Gastrocnemius medialis (tissue), 4 donors: Measurements from ENCODE around the gene PRICKLE3. TPM values are rescaled to one million over a fixed set of nuclear protein-coding genes. Genes with fewer than 3 reads are reported as not detected.
A peak's percentile ranks its signal among the peaks of the same experiment; 100 is the strongest.

Experiments
- ATAC-seq, 2 donors: fragments of 150-250 bp; one replicate each; pipeline ENCODE4 v1.9.1; 2016
- DNase-seq, 2 donors: peaks; one replicate each; pipeline ENCODE4 v3.0.0-alpha.2; 2019
- H3K27ac ChIP-seq, 4 donors: fragments of 200-600 bp; sonication (generic); 1 replicate in 1 of 4; 2 replicates in 3 of 4; pipeline ENCODE4 v1.5.1; 2016 to 2018; ENCODE audit warnings: mild to moderate bottlenecking in 2 of 4, moderate library complexity in 1 of 4
- H3K27me3 ChIP-seq, 3 donors: fragments of 200-600 bp; sonication (generic) in 2 of 3; 1 replicate in 1 of 3; 2 replicates in 2 of 3; pipeline versions ENCODE4 v1.5.1 to v1.6.0; 2016 to 2019; ENCODE audit warnings: mild to moderate bottlenecking in 1 of 3, moderate library complexity in 1 of 3
- H3K36me3 ChIP-seq, 2 donors: fragments of 200-600 bp; sonication (generic) in 1 of 2; one replicate each; pipeline ENCODE4 v1.5.1; 2017 to 2018
- H3K4me1 ChIP-seq, 2 donors: fragments of 200-600 bp; sonication (generic) in 1 of 2; one replicate each; pipeline ENCODE4 v1.5.1; 2016 to 2017; ENCODE audit warnings: mild to moderate bottlenecking in 2 of 2
- H3K4me3 ChIP-seq, 4 donors: fragments of 200-600 bp; sonication (generic) in 3 of 4; 1 replicate in 1 of 4; 2 replicates in 3 of 4; pipeline ENCODE4 v1.5.1; 2016 to 2019; ENCODE audit warnings: mild to moderate bottlenecking in 2 of 4
- H3K9me3 ChIP-seq, 3 donors: fragments of 200-600 bp; sonication (generic) in 2 of 3; 1 replicate in 1 of 3; 2 replicates in 2 of 3; pipeline ENCODE4 v1.5.1; 2016 to 2019
- CTCF ChIP-seq, 5 experiments: fragments of 450-650 bp in 3 of 5; fragments of 200-600 bp in 2 of 5; sonication (generic) in 2 of 5; IDR thresholded peaks in 4 of 5; conservative IDR thresholded peaks in 1 of 5; 1 replicate in 4 of 5; 2 replicates in 1 of 5; pipeline ENCODE4 v1.5.1; 2016 to 2019; ENCODE audit warnings: antibody characterized with exemption in 5 of 5, mild to moderate bottlenecking in 3 of 5, moderate library complexity in 3 of 5
- POLR2A ChIP-seq, 2 donors: fragments of 450-650 bp; IDR thresholded peaks; one replicate each; pipeline ENCODE4 v1.6.1; 2017; ENCODE audit warnings: antibody characterized with exemption in 2 of 2, mild to moderate bottlenecking in 2 of 2, moderate library complexity in 2 of 2
- in situ Hi-C, 4 donors: fragments of 200-750 bp; cut with MboI; loops; one replicate each; pipeline versions ENCODE4 v1.15.0 to v1.8.0; 2017; ENCODE audit warnings: low sequenced_read_pairs in 4 of 4
- intact Hi-C: fragments of 100-400 bp; cut with DNase I; formaldehyde crosslinking; loops from one replicate; pipeline ENCODE4 v1.15.1; 2023; ENCODE audit warnings: low total_unique reads
- total RNA-seq, 4 donors: library from RNA; depleted of rRNA; stranded (reverse); fragments of >200 nt; gene quantifications; one replicate each; pipeline versions ENCODE4 v1.1.0 to v1.2.3, GENCODE V29; 2016

The PRICKLE3 gene
- total RNA-seq, 4 donors from 2014 or later = 9.1 to 33.1 (median 21.3) TPM

DNA sequence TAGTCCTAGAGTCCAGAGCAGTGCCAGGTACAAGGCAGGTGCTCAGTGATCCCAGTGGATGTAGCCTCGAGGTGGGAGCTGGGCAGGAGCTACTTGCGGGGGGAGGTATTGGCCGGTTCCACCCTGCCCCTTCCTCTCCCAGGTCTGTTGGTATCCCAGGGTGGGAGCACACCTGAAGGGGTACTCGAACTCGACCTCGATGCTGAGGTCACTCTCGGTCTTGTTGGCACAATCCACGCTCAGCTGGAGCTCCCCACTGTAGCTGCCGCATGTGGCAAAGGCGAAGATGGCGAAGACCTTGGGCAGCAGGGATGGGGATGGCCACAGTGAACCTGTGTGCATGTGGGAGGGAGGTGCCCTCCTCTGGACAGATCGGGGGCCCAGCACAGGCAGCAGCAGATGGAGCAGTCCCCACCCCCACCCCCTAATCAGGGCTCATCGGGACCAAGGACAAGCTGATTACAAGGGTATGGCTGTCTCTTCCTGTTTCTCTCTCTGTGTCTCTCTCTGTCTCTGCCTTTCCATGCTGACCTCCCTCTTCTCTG, 11.4 kb upstream of the PRICKLE3 start:
- intact Hi-C loops (no loop called here), in situ Hi-C loops (no loop called here)
- TF ChIP-seq POLR2A (IDR thresholded peaks at IDR 0.05) = no peak
- TF ChIP-seq CTCF (IDR thresholded peaks at IDR 0.05 in 4 of 5, conservative IDR thresholded peaks at IDR 0.05 in 1 of 5) = no peak
- no peak overlapping the region for H3K27ac ChIP-seq
- DNase-seq (no peak), ATAC-seq (no peak)
- no peaks in the 10 kb centered on the region for H3K27me3 ChIP-seq
- H3K9me3 ChIP-seq = no peaks in the 10 kb centered on the region
- H3K4me3 ChIP-seq = no peak overlapping the region
- peaks cover 2 to 3% of the 10 kb centered on the region in 2 donors for H3K4me1 ChIP-seq
- H3K36me3 ChIP-seq = no peaks in the 10 kb centered on the region

DNA sequence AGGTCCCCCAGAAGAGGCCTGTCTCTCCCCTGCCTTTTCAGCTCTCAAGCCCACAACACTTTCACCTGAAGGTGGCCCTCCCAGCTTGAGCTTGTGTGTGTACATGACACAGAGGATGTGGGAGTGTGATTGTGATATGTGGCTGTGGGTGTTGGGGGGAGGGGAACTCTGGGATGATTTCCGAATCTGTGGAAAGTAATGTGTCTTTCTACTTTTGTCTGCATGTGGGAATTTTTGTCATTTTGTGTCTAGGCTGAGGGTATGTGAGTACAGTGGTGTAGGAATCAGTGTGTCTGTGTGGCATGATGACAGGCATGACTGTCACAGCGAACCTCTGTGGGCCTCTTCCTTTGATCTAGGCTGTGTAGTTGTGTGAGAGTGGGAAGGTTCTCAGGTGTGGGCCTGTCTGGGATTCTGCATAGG, 7.4 kb upstream of the PRICKLE3 start:
- Histone ChIP-seq H3K27ac (no peak overlapping the region), H3K27me3 (no peaks in the 10 kb centered on the region), H3K4me3 (no peak overlapping the region), H3K4me1 (no peaks in the 10 kb centered on the region), H3K9me3 (no peaks in the 10 kb centered on the region), H3K36me3 (no peaks in the 10 kb centered on the region)
- ATAC-seq (no peak), DNase-seq (no peak)
- intact Hi-C loops = no loop called here
- in situ Hi-C loops = no loop called here
- no peak for TF ChIP-seq POLR2A (IDR thresholded peaks at IDR 0.05)
- TF ChIP-seq CTCF (IDR thresholded peaks at IDR 0.05 in 4 of 5, conservative IDR thresholded peaks at IDR 0.05 in 1 of 5) = no peak

GRCh38 chrX:49192722-49193328, 6.7 kb upstream of the PRICKLE3 start:
- no peak for DNase-seq
- H3K4me1 ChIP-seq = no peaks in the 10 kb centered on the region
- intact Hi-C loops (no loop called here), in situ Hi-C loops (no loop called here)
- TF ChIP-seq CTCF (IDR thresholded peaks at IDR 0.05 in 4 of 5, conservative IDR thresholded peaks at IDR 0.05 in 1 of 5) (peak in 4 of 5 experiments; percentile 5 to 54 (median 30)), POLR2A (IDR thresholded peaks at IDR 0.05) (no peak)
- no peaks in the 10 kb centered on the region for H3K9me3 ChIP-seq
- H3K36me3 ChIP-seq = no peaks in the 10 kb centered on the region
- no peaks in the 10 kb centered on the region for H3K27me3 ChIP-seq
- H3K4me3 ChIP-seq = no peak overlapping the region
- H3K27ac ChIP-seq = no peak overlapping the region
- no peak for ATAC-seq

DNA sequence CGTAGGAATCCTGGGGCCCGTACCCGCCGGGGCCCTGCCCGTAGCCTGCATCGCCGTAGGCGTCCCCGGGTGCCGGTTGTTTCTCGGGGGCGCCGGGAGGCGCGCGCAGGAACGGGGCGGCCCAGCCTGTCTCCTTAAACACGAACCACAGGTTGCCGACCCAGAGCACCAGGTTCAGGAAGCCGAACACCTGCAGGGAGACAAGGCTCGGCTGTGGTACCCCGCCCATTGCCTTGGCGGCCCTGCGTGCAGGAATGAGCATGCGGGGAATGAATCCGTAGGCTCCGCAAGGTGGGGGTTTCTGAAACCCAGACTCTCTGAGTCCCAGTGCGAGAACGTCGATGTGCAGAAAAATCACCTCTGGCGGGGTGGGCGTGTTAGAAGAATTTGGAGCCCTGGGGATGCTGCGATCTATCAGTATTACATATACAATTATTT, 5.4 kb upstream of the PRICKLE3 start:
- no peaks in the 10 kb centered on the region for H3K36me3 ChIP-seq
- ATAC-seq = peak in 1 of 2 donors; percentile 7
- peak overlapping the region; percentile 59 to 75 (median 66) for H3K4me3 ChIP-seq
- H3K9me3 ChIP-seq = no peaks in the 10 kb centered on the region
- no peak for DNase-seq
- in situ Hi-C loops (no loop called here), intact Hi-C loops (no loop called here)
- H3K4me1 ChIP-seq = no peaks in the 10 kb centered on the region
- no peak for TF ChIP-seq CTCF (IDR thresholded peaks at IDR 0.05 in 4 of 5, conservative IDR thresholded peaks at IDR 0.05 in 1 of 5)
- no peak for TF ChIP-seq POLR2A (IDR thresholded peaks at IDR 0.05)
- H3K27me3 ChIP-seq = no peaks in the 10 kb centered on the region
- peak overlapping the region; percentile 80 to 95 (median 90) for H3K27ac ChIP-seq
